Gastrocnemius medialis (tissue), 4 donors: Measurements from ENCODE around the gene PRICKLE2.

Experiments used
- CTCF ChIP-seq, 5 experiments: fragments of 450-650 bp in 3 of 5; fragments of 200-600 bp in 2 of 5; sonication (generic) in 2 of 5; IDR thresholded peaks in 4 of 5; conservative IDR thresholded peaks in 1 of 5; 1 replicate in 4 of 5; 2 replicates in 1 of 5; pipeline ENCODE4 v1.5.1; 2016 to 2019; ENCODE audit warnings: antibody characterized with exemption in 5 of 5, mild to moderate bottlenecking in 3 of 5, moderate library complexity in 3 of 5
- POLR2A ChIP-seq, 2 donors: fragments of 450-650 bp; IDR thresholded peaks; one replicate each; pipeline ENCODE4 v1.6.1; 2017; ENCODE audit warnings: antibody characterized with exemption in 2 of 2, mild to moderate bottlenecking in 2 of 2, moderate library complexity in 2 of 2

- no peak for TF ChIP-seq POLR2A (IDR thresholded peaks at IDR 0.05)
- TF ChIP-seq CTCF (IDR thresholded peaks at IDR 0.05 in 4 of 5, conservative IDR thresholded peaks at IDR 0.05 in 1 of 5), result no peak
Observed at GRCh38 chr3:64049136-64049535, 176.1 kb downstream of the PRICKLE2 start.
